ENCODE data around the gene B4GALT6. TPM values are rescaled to one million over a fixed set of nuclear protein-coding genes. Genes with fewer than 3 reads are reported as not detected.

B4GALT6 gene
- total and polyA plus RNA-seq, 9 of the 15 experiments (the other 6 are each of a cell fraction or from before 2014, with no cell fraction given), result 0.03 to 0.27 (median 0.08) TPM

- Histone ChIP-seq H4K20me1 (replicated peaks; ENCODE audit: control insufficient read depth, insufficient read depth, low read length) (no peaks in the 10 kb centered on the region), H3K79me2 (ENCODE audit: control insufficient read depth, insufficient read depth, low read length) (no peaks in the 10 kb centered on the region), H3K9me1 (ENCODE audit: control insufficient read depth, insufficient read depth, low read length) (no peaks in the 10 kb centered on the region), H2AFZ (ENCODE audit: low read depth, low read length) (no peak overlapping the region), H3K36me3 (ENCODE audit: control insufficient read depth, insufficient read depth, low read length) (no peaks in the 10 kb centered on the region), H3K4me1 (replicated peaks in 1 of 2; ENCODE audit: control insufficient read depth in 2 of 2, insufficient read depth in 2 of 2, low read length in 2 of 2) (no peaks in the 10 kb centered on the region), H3K4me2 (ENCODE audit: insufficient read depth, low read length) (no peak overlapping the region), H3K27ac (ENCODE audit: extremely low read depth, low read depth, low read length) (no peak overlapping the region), H3K9ac (ENCODE audit: insufficient read depth in 1 of 2, low read depth in 2 of 2, low read length in 2 of 2) (no peak overlapping the region), H3K27me3 (ENCODE audit: control insufficient read depth in 2 of 2, insufficient read depth in 2 of 2, low read length in 2 of 2) (0 out of 5 replicates have a peak, but pooled peaks cover 0 to 2% of the 10 kb centered on the region in 2 experiments), H3K9me3 (replicated peaks; ENCODE audit: control insufficient read depth, insufficient read depth, low read depth, low read length) (no peaks in the 10 kb centered on the region), H3K4me3 (no peak overlapping the region)
- CTCF ChIA-PET (ENCODE audit: low intra/inter-chr PET ratio), result no interaction called here
- FAIRE-seq, result no peak
- DNase-seq (ENCODE audit: extremely low read depth in 1 of 4, low spot score in 3 of 4), result no peak
- ATAC-seq, result no peak
- TF ChIP-seq RAD21 (CRISPR knock-in tag; conservative IDR thresholded peaks at IDR 0.05 in 1 of 2, IDR thresholded peaks at IDR 0.05 in 1 of 2) (no peak), PHF20 (IDR thresholded peaks at IDR 0.05; ENCODE audit: partially characterized antibody) (no peak), ZNF239 (CRISPR knock-in tag; IDR thresholded peaks at IDR 0.05) (no peak), TEAD4 (IDR thresholded peaks at IDR 0.05; ENCODE audit: low read length) (no peak), TEAD4 (CRISPR knock-in tag; IDR thresholded peaks at IDR 0.05; ENCODE audit: borderline replicate concordance) (no peak)
- POLR2A ChIA-PET, result interaction anchor here (0.5 kb wide), 3 partner anchors 61 to 1172 kb away, joined by 3 to 4 read pairs (median 3); no protein-coding TSS in a partner anchor
- intact Hi-C loops (cut with micrococcal nuclease), result no loop called here
- no TSS peak for BruUV-seq (replicated peaks)
- 1% methylated on average over 5 of the region's 5 CpGs for WGBS (ENCODE audit: insufficient coverage, low coverage, missing lambda C conversion rate)
- in situ Hi-C loops (cut with MboI), result no loop called here
Observed at GRCh38 chr18:31611511-31611910, 72.9 kb downstream of the B4GALT6 start.
